ENCODE data around the gene AGBL4.

AGBL4 gene

GRCh38 chr1:49627781-49628180 is 396.0 kb downstream of the AGBL4 start:
- TF ChIP-seq, protein P1, sequence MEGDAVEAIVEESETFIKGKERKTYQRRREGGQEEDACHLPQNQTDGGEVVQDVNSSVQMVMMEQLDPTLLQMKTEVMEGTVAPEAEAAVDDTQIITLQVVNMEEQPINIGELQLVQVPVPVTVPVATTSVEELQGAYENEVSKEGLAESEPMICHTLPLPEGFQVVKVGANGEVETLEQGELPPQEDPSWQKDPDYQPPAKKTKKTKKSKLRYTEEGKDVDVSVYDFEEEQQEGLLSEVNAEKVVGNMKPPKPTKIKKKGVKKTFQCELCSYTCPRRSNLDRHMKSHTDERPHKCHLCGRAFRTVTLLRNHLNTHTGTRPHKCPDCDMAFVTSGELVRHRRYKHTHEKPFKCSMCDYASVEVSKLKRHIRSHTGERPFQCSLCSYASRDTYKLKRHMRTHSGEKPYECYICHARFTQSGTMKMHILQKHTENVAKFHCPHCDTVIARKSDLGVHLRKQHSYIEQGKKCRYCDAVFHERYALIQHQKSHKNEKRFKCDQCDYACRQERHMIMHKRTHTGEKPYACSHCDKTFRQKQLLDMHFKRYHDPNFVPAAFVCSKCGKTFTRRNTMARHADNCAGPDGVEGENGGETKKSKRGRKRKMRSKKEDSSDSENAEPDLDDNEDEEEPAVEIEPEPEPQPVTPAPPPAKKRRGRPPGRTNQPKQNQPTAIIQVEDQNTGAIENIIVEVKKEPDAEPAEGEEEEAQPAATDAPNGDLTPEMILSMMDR (conservative IDR thresholded peaks at IDR 0.05; ENCODE audit: low read depth): no peak
- CTCF ChIA-PET: no interaction called here
- POLR2A ChIA-PET (ENCODE audit: low non-redundant PET): no interaction called here
- no peak for DNase-seq (ENCODE audit: low spot score)
- H3K27ac ChIP-seq: no peak overlapping the region

GRCh38 chr1:49626472-49626871 is 397.3 kb downstream of the AGBL4 start:
- DNase-seq (ENCODE audit: low spot score): no peak
- CTCF ChIA-PET: no interaction called here
- POLR2A ChIA-PET (ENCODE audit: low non-redundant PET): no interaction called here
- no peak overlapping the region for H3K27ac ChIP-seq
- TF ChIP-seq, protein P1 (conservative IDR thresholded peaks at IDR 0.05; ENCODE audit: low read depth): no peak

- no peak overlapping the region for H3K27ac ChIP-seq
- POLR2A ChIA-PET (ENCODE audit: low non-redundant PET): no interaction called here
- no peak for DNase-seq (ENCODE audit: low spot score)
- CTCF ChIA-PET: interaction anchor here (0.6 kb wide), 2 partner anchors 40 to 322 kb away, joined by 3 read pairs; no protein-coding TSS in a partner anchor
- TF ChIP-seq, protein P1 (conservative IDR thresholded peaks at IDR 0.05; ENCODE audit: low read depth): no peak
Measured at GRCh38 chr1:49622877-49623276, 400.9 kb downstream of the AGBL4 start.

DNA sequence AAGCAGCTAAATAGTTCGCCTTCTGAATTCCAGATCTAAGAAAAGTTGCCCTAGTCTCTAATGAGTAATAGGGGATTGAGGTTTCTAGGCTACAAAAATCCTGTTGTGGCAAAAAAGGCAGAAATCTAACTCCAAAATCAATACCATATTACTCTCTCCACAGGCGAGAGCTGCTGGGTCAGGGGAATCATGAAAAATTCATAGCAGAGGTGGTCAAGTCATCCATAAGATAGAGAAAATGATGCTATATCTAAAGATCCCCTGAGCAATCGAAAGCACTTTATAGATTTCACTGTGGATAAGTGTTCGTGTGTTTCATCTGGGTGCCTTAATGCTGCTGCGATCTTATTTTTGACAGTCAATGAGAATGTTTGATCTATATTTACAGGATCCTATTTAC is 417.7 kb downstream of the AGBL4 start:
- TF ChIP-seq, protein P1 (conservative IDR thresholded peaks at IDR 0.05; ENCODE audit: low read depth): no peak
- no peak overlapping the region for H3K27ac ChIP-seq
- CTCF ChIA-PET: no interaction called here
- POLR2A ChIA-PET (ENCODE audit: low non-redundant PET): no interaction called here
- DNase-seq (ENCODE audit: low spot score): no peak

GRCh38 chr1:49597436-49597835 is 426.3 kb downstream of the AGBL4 start:
- CTCF ChIA-PET: no interaction called here
- DNase-seq (ENCODE audit: low spot score): no peak
- POLR2A ChIA-PET (ENCODE audit: low non-redundant PET): no interaction called here
- TF ChIP-seq, protein P1 (conservative IDR thresholded peaks at IDR 0.05; ENCODE audit: low read depth): no peak
- H3K27ac ChIP-seq: no peak overlapping the region

- TF ChIP-seq, protein P1 (conservative IDR thresholded peaks at IDR 0.05; ENCODE audit: low read depth): no peak
- no peak for DNase-seq (ENCODE audit: low spot score)
- H3K27ac ChIP-seq: no peak overlapping the region
- ChIA-PET POLR2A (ENCODE audit: low non-redundant PET) (no interaction called here), CTCF (no interaction called here)
Measured at GRCh38 chr1:49576327-49576901, 447.3 kb downstream of the AGBL4 start.

All from RWPE1 (cell line).